Measurements from ENCODE around the gene NCLN. TPM values are rescaled to one million over a fixed set of nuclear protein-coding genes. Genes with fewer than 3 reads are reported as not detected.

The NCLN gene
- total RNA-seq, 1 experiment from 2014 or later = 74.7 TPM

DNA sequence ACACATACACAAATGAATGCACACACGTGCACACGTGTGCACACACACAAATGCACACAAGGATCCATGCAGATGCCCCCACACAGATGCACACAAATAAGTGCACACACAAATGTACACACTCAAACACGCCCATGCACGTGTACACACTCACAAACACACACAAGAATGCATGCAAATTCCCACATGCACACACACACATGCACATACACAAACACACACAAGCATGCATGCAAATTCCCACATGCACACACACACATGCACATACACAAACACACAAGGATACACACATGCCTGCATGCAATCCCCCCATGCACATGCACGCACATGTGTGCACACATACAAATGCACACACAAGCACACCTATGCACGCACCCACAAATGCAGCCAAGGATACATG is 36.6 kb upstream of the NCLN start:
- TF ChIP-seq EZH2phosphoT487 (IDR thresholded peaks at IDR 0.05; ENCODE audit: borderline replicate concordance, low read length) = no peak
- TF ChIP-seq EZH2 (IDR thresholded peaks at IDR 0.05; ENCODE audit: low read length, unreplicated experiment) = no peak
- TF ChIP-seq, protein P1, sequence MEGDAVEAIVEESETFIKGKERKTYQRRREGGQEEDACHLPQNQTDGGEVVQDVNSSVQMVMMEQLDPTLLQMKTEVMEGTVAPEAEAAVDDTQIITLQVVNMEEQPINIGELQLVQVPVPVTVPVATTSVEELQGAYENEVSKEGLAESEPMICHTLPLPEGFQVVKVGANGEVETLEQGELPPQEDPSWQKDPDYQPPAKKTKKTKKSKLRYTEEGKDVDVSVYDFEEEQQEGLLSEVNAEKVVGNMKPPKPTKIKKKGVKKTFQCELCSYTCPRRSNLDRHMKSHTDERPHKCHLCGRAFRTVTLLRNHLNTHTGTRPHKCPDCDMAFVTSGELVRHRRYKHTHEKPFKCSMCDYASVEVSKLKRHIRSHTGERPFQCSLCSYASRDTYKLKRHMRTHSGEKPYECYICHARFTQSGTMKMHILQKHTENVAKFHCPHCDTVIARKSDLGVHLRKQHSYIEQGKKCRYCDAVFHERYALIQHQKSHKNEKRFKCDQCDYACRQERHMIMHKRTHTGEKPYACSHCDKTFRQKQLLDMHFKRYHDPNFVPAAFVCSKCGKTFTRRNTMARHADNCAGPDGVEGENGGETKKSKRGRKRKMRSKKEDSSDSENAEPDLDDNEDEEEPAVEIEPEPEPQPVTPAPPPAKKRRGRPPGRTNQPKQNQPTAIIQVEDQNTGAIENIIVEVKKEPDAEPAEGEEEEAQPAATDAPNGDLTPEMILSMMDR (conservative IDR thresholded peaks at IDR 0.05; ENCODE audit: low read depth, low read length) = no peak
- CTCF ChIA-PET = no interaction called here
- Histone ChIP-seq H3K4me2 (ENCODE audit: low read length) (no peak overlapping the region), H3F3A (ENCODE audit: low read length, unreplicated experiment) (no peaks in the 10 kb centered on the region), H3K9me3 (ENCODE audit: low read length) (no peaks in the 10 kb centered on the region), H3K9ac (ENCODE audit: low read length) (no peak overlapping the region), H3K79me2 (ENCODE audit: low read length) (no peaks in the 10 kb centered on the region), H3K4me3 (ENCODE audit: low read length) (no peak overlapping the region), H3K27me3 (ENCODE audit: low read length) (no peaks in the 10 kb centered on the region), H3K4me1 (ENCODE audit: insufficient read depth, low read length) (no peaks in the 10 kb centered on the region), H3K27ac (ENCODE audit: low read length) (no peak overlapping the region), H2AFZ (ENCODE audit: low read length) (no peak overlapping the region), H3K36me3 (ENCODE audit: low read depth, low read length) (no peaks in the 10 kb centered on the region), H3K9me2 (replicated peaks; ENCODE audit: low read length) (no peaks in the 10 kb centered on the region), H4K20me1 (ENCODE audit: low read length) (no peaks in the 10 kb centered on the region)
- BruUV-seq (replicated peaks) = no TSS peak
- intact Hi-C loops (cut with micrococcal nuclease) = no loop called here
- DNase-seq (no peak), ATAC-seq (no peak)
- POLR2A ChIA-PET (ENCODE audit: unreplicated experiment) = no interaction called here

DNA sequence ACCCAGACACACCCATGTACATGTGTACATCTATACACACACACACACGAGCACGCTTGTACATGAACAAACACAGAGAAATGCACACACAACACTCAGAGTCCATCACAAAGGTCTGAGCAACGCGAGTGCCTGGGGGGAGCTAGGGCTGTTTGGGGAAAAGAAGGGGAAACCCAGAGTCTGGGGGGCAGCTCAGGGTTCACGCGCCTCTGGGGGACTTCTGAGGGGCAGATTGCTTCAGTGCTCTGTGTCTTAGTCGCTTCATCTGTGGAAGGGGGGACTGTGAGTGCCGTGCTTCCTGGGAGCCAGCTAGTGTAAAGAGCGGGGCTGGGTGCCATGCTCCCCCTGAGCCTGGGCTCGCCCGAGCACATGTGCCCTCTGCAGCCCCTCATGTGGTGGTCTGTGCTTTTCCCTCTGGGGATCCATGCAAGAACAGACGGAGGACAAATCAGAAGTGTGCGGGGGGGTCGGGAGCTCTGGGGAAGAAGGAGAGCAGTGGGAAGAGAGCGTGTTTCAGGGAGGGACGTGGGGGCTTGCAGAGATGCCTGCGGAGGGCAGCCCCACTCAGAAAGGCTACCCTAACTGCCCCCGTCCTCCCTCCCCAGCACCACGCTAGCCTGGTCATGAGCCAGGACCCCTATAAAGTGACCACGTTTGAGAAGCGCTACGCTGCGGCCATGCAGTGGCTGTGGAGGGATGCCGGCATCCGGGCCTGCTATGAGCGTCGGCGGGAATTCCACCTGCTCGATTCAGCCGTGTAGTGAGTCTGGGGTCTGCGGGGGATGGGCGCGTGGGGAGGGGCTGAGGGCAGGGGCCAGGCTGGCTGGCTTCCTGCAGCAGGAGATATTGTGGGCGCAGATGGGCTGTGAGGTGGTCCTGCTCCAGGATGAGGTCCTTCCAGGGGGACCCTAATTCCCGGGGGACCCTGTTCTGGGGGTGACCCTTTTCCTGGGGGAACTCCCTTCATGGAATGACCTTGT is 35.9 kb upstream of the NCLN start:
- DNase-seq (no peak), ATAC-seq (no peak)
- intact Hi-C loops (cut with micrococcal nuclease) = no loop called here
- Histone ChIP-seq H3K27ac (ENCODE audit: low read length) (no peak overlapping the region), H2AFZ (ENCODE audit: low read length) (no peak overlapping the region), H3K79me2 (ENCODE audit: low read length) (no peaks in the 10 kb centered on the region), H3K27me3 (ENCODE audit: low read length) (no peaks in the 10 kb centered on the region), H3K4me2 (ENCODE audit: low read length) (no peak overlapping the region), H3K36me3 (ENCODE audit: low read depth, low read length) (no peaks in the 10 kb centered on the region), H3F3A (ENCODE audit: low read length, unreplicated experiment) (no peaks in the 10 kb centered on the region), H3K4me1 (ENCODE audit: insufficient read depth, low read length) (peaks cover 4% of the 10 kb centered on the region), H3K4me3 (ENCODE audit: low read length) (no peak overlapping the region), H3K9me2 (replicated peaks; ENCODE audit: low read length) (no peaks in the 10 kb centered on the region), H3K9ac (ENCODE audit: low read length) (no peak overlapping the region), H3K9me3 (ENCODE audit: low read length) (no peaks in the 10 kb centered on the region), H4K20me1 (ENCODE audit: low read length) (no peaks in the 10 kb centered on the region)
- POLR2A ChIA-PET (ENCODE audit: unreplicated experiment) = no interaction called here
- CTCF ChIA-PET = interaction anchor here (0.5 kb wide), 1 partner anchor 914 kb away, joined by 3 read pairs; the partner anchor contains the start of gene PLEKHJ1
- TF ChIP-seq, protein P1 (conservative IDR thresholded peaks at IDR 0.05; ENCODE audit: low read depth, low read length) = no peak
- TF ChIP-seq EZH2phosphoT487 (IDR thresholded peaks at IDR 0.05; ENCODE audit: borderline replicate concordance, low read length) (no peak), EZH2 (IDR thresholded peaks at IDR 0.05; ENCODE audit: low read length, unreplicated experiment) (no peak)
- BruUV-seq (replicated peaks) = no TSS peak

DNA sequence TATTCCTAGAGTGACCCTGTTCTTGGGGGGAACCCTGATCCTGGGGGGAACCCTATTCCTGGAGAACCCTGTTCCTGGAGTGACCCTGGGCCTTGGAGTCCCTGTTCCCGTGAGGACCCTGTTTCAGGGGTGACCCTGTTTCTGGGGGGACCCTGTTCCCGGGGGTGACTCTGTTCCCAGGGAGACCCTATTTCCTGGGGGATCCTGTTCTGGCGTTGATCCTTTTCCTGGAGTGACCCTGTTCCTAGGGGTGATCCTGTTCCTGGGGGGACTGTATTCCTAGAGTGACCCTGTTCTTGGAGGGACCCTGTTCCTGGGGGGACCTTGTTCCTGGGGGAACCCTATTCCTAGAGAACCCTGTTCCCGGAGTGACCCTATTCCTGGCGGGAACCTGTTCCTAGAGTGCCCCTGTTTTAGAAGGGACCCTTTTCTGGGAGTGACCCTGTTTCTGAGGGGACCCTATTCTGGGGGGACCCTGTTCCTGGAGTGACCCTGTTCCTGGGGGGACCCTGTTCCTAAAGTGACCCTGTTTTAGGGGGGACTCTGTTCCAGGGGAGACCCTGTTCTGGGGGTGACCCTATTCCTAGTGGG is 34.9 kb upstream of the NCLN start:
- Histone ChIP-seq H3K36me3 (ENCODE audit: low read depth, low read length) (no peaks in the 10 kb centered on the region), H3K4me3 (ENCODE audit: low read length) (no peak overlapping the region), H3K9ac (ENCODE audit: low read length) (no peak overlapping the region), H3K4me2 (ENCODE audit: low read length) (no peak overlapping the region), H3K9me2 (replicated peaks; ENCODE audit: low read length) (no peaks in the 10 kb centered on the region), H3K9me3 (ENCODE audit: low read length) (no peaks in the 10 kb centered on the region), H3F3A (ENCODE audit: low read length, unreplicated experiment) (no peaks in the 10 kb centered on the region), H3K27me3 (ENCODE audit: low read length) (no peaks in the 10 kb centered on the region), H3K27ac (ENCODE audit: low read length) (no peak overlapping the region), H4K20me1 (ENCODE audit: low read length) (no peaks in the 10 kb centered on the region), H3K4me1 (ENCODE audit: insufficient read depth, low read length) (peaks cover 12% of the 10 kb centered on the region), H2AFZ (ENCODE audit: low read length) (no peak overlapping the region), H3K79me2 (ENCODE audit: low read length) (no peaks in the 10 kb centered on the region)
- intact Hi-C loops (cut with micrococcal nuclease) = no loop called here
- TF ChIP-seq EZH2phosphoT487 (IDR thresholded peaks at IDR 0.05; ENCODE audit: borderline replicate concordance, low read length) = no peak
- TF ChIP-seq, protein P1 (conservative IDR thresholded peaks at IDR 0.05; ENCODE audit: low read depth, low read length) = no peak
- no peak for TF ChIP-seq EZH2 (IDR thresholded peaks at IDR 0.05; ENCODE audit: low read length, unreplicated experiment)
- ChIA-PET CTCF (no interaction called here), POLR2A (ENCODE audit: unreplicated experiment) (no interaction called here)
- ATAC-seq = no peak
- BruUV-seq (replicated peaks) = no TSS peak
- DNase-seq = no peak

Measured in PC-3 (cell line).